Fibroblast of mammary gland (primary cell): ENCODE data around the gene PIP4K2A.

Experiments
- DNase-seq: peaks from one replicate; pipeline ENCODE4 v3.0.0-alpha.2; 2010; ENCODE audit warnings: low read depth
- H3K4me3 ChIP-seq: 2 replicates; pipeline ENCODE4 v1.5.1; 2011; ENCODE audit warnings: low read depth, mild to moderate bottlenecking, low read length, moderate library complexity; ENCODE audit not compliant: control insufficient read depth
- CTCF ChIP-seq: conservative IDR thresholded peaks from 2 replicates; pipeline ENCODE4 v1.5.1; 2011; ENCODE audit warnings: low read depth, low read length, inconsistent platforms; ENCODE audit not compliant: control insufficient read depth, insufficient read depth

The PIP4K2A gene

GRCh38 chr10:22640359-22640758, 74.0 kb downstream of the PIP4K2A start:
- TF ChIP-seq CTCF: no peak
- DNase-seq: no peak
- H3K4me3 ChIP-seq: no peak overlapping the region

- TF ChIP-seq CTCF: no peak
- DNase-seq: no peak
- no peak overlapping the region for H3K4me3 ChIP-seq
Measured at GRCh38 chr10:22638863-22639262, 75.5 kb downstream of the PIP4K2A start.

GRCh38 chr10:22637491-22637890, 76.9 kb downstream of the PIP4K2A start:
- H3K4me3 ChIP-seq: no peak overlapping the region
- DNase-seq: no peak
- no peak for TF ChIP-seq CTCF

- no peak for TF ChIP-seq CTCF
- no peak overlapping the region for H3K4me3 ChIP-seq
- DNase-seq: no peak
Measured at GRCh38 chr10:22635650-22636049, 78.7 kb downstream of the PIP4K2A start.

GRCh38 chr10:22634606-22635459, 79.5 kb downstream of the PIP4K2A start:
- no peak for DNase-seq
- H3K4me3 ChIP-seq: no peak overlapping the region
- no peak for TF ChIP-seq CTCF

GRCh38 chr10:22634093-22634492, 80.3 kb downstream of the PIP4K2A start:
- H3K4me3 ChIP-seq: no peak overlapping the region
- no peak for DNase-seq
- no peak for TF ChIP-seq CTCF
